Kidney (tissue), 14 donors: Measurements from ENCODE around the gene VILL. TPM values are rescaled to one million over a fixed set of nuclear protein-coding genes. Genes with fewer than 3 reads are reported as not detected.
A peak's percentile ranks its signal among the peaks of the same experiment; 100 is the strongest.

Source experiments
- DNase-seq, 5 donors: peaks; one replicate each; pipeline ENCODE4 v3.0.0-alpha.2; 2013 to 2020
- FAIRE-seq: peaks from 2 replicates; lab custom pipeline; 2012; peaks lifted over from hg19 to GRCh38; lab: Jason Lieb, UNC
- H3K27ac ChIP-seq, 2 donors: one replicate each; pipeline ENCODE4 v1.7.0; 2013; ENCODE audit warnings: low read depth in 2 of 2, low read length in 2 of 2, inconsistent platforms in 1 of 2
- H3K27me3 ChIP-seq: one replicate; pipeline ENCODE4 v1.7.1; 2013; ENCODE audit warnings: low read length, inconsistent platforms; ENCODE audit not compliant: control insufficient read depth, insufficient read depth
- H3K36me3 ChIP-seq, 3 donors: one replicate each; pipeline versions ENCODE4 v1.7.0 to v1.7.1; 2013; ENCODE audit warnings: low read length in 3 of 3, control low read depth in 1 of 3, inconsistent platforms in 1 of 3; ENCODE audit not compliant: insufficient read depth in 3 of 3, control insufficient read depth in 2 of 3
- H3K4me1 ChIP-seq, 3 donors: one replicate each; pipeline versions ENCODE4 v1.7.0 to v1.7.1; 2013; ENCODE audit warnings: low read length in 3 of 3, inconsistent platforms in 1 of 3, low read depth in 1 of 3; ENCODE audit not compliant: control insufficient read depth in 2 of 3, insufficient read depth in 2 of 3
- H3K4me3 ChIP-seq, 3 donors: one replicate each; pipeline versions ENCODE4 v1.7.0 to v1.8.1; 2013; ENCODE audit warnings: low read length in 3 of 3, control low read depth in 1 of 3, inconsistent platforms in 1 of 3
- H3K9ac ChIP-seq, 3 donors: one replicate each; pipeline versions ENCODE4 v1.7.0 to v1.7.1; 2013; ENCODE audit warnings: low read length in 3 of 3, control low read depth in 1 of 3, inconsistent platforms in 1 of 3
- H3K9me3 ChIP-seq, 3 donors: one replicate each; pipeline versions ENCODE4 v1.7.0 to v1.7.1; 2013; ENCODE audit warnings: low read length in 3 of 3, control low read depth in 1 of 3, inconsistent platforms in 1 of 3; ENCODE audit not compliant: control insufficient read depth in 2 of 3, insufficient read depth in 1 of 3
- CTCF ChIP-seq: IDR thresholded peaks from 3 replicates; pipeline ENCODE4 v1.5.1; 2012; ENCODE audit warnings: mild to moderate bottlenecking, moderate library complexity, borderline replicate concordance; ENCODE audit not compliant: insufficient read depth; ENCODE audit errors: extremely low read depth
- intact Hi-C: fragments of 100-400 bp; cut with DNase I; formaldehyde crosslinking; loops from one replicate; pipeline ENCODE4 v1.11.1; 2022
- polyA plus RNA-seq: library from polyadenylated mRNA; stranded (reverse); fragments of 350-450 nt; fragmentation: Illumina TruSeq; extraction: RNeasy Lipid Tissue Mini Kit (QIAGEN cat#74804); gene quantifications from one replicate; pipeline ENCODE4 v1.2.3, GENCODE V29; 2014; ENCODE audit warnings: low read depth, low replicate concordance; ENCODE audit not compliant: insufficient read depth
- total RNA-seq: library from RNA; stranded (reverse); fragmentation: NEBNext Ultra II Directional; extraction: Animal tissue kit (Norgen Biotek cat#: 25700); gene quantifications from one replicate; pipeline ENCODE4 v1.2.1, GENCODE V29; 2021
- donor health status: control.
- donor health status: control.
- donor health status: control.
- donor health status: control.
- donor health status: control.
- donor health status: DM: yes; HTN: yes; CAD: no.
- donor health status: Normal renal cell carcinoma (clear cell type).

VILL gene
- total and polyA plus RNA-seq, 2 donors from 2014 or later, result 7.4 to 7.6 TPM

- peak in 2 of 5 donors; percentile 30 to 63 for DNase-seq
- no peaks in the 10 kb centered on the region for H3K36me3 ChIP-seq
- no peak overlapping the region for H3K27ac ChIP-seq
- H3K4me3 ChIP-seq, result no peak overlapping the region
- no peak for TF ChIP-seq CTCF
- intact Hi-C loops, result no loop called here
- no peak overlapping the region for H3K9ac ChIP-seq
- H3K27me3 ChIP-seq, result no peaks in the 10 kb centered on the region
- FAIRE-seq, result no peak
- H3K9me3 ChIP-seq, result no peaks in the 10 kb centered on the region
- peaks cover 0 to 7% (median 0%) of the 10 kb centered on the region in 3 donors for H3K4me1 ChIP-seq
These were observed 1.2 kb downstream of the VILL start for GRCh38 chr3:37991823-37992222.

DNA sequence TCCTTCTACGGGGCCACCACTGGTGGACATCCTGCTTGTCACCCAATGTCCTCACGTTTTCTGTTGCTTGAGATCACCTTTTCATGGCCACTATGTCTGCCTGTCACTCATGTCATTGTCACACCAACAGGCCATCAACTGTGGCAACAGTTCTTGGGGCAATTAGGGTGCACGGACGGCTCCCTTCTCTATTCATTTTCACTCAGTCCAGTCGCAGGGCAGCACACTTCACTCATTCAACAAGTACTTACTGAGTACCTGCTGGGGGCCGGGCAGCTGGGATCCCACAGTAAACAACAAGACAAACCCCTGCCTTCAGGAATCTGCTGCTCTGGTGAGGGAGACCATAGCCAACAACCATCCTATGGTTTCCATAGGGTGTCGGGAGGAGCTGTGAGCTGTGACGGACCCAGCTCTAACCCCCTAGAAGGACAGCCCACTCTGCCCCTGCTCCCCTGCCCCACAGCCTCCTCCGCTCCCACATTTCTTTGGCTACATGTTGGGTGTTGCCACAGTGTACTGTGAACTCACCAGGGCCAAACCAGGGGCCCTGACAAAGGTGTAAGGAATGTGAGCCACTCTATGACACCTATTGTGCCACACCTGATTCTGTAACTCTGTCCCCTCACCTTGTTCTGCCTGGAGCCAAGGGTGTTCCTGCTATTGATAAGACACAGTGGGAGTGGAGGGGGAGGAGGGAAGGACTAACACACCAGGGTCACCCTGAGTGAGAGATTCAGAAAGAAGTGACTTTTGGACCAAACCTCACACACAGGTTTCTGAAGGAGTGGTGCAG is 1.9 kb downstream of the VILL start:
- H3K9me3 ChIP-seq, result no peaks in the 10 kb centered on the region
- no peak for FAIRE-seq
- intact Hi-C loops, result no loop called here
- DNase-seq, result peak in 1 of 5 donors; percentile 41
- no peak for TF ChIP-seq CTCF
- H3K4me1 ChIP-seq, result peaks cover 0 to 12% (median 0%) of the 10 kb centered on the region in 3 donors
- H3K27me3 ChIP-seq, result no peaks in the 10 kb centered on the region
- H3K4me3 ChIP-seq, result no peak overlapping the region
- H3K9ac ChIP-seq, result no peak overlapping the region
- no peaks in the 10 kb centered on the region for H3K36me3 ChIP-seq
- H3K27ac ChIP-seq, result no peak overlapping the region

DNA sequence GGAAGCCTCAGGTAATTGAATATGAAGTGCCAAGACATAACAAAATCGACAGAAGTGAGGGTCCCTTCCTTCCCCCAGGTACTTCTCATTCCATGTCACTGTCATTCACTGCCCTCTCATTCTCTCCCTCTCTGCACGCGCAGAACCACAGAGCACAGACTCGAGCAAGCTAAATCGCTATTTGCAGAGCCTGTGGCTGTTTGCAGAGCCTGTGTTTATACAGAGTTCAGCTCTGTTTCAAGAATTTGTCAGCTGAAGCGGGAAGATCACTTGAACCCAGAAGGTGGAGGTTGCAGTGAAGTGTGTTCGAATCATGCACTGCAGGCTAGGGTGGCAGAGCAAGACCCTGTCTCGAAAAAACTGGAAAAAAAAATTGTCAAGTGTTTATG is 2.5 kb downstream of the VILL start:
- intact Hi-C loops, result no loop called here
- FAIRE-seq, result no peak

More for the DNA sequence above, 2.5 kb downstream of the VILL start:
- H3K9ac ChIP-seq, result no peak overlapping the region
- no peak overlapping the region for H3K4me3 ChIP-seq
- H3K27ac ChIP-seq, result no peak overlapping the region
- H3K4me1 ChIP-seq, result peaks cover 0 to 13% (median 1%) of the 10 kb centered on the region in 3 donors
- no peak for DNase-seq
- H3K36me3 ChIP-seq, result no peaks in the 10 kb centered on the region
- no peak for TF ChIP-seq CTCF
- no peaks in the 10 kb centered on the region for H3K27me3 ChIP-seq
- H3K9me3 ChIP-seq, result no peaks in the 10 kb centered on the region
